Mammary epithelial cell (primary cell): ENCODE results near the gene MRPL43.

Experiments
- EZH2 ChIP-seq: IDR thresholded peaks from 2 replicates; pipeline ENCODE4 v1.6.1; 2012; ENCODE audit warnings: low read length, inconsistent platforms, borderline replicate concordance
- TF ChIP-seq, protein P1 (sequence below), 2 donors: IDR thresholded peaks in 1 of 2; conservative IDR thresholded peaks in 1 of 2; 2 replicates each; pipeline ENCODE4 v1.5.1; 2011 to 2012; ENCODE audit warnings: inconsistent platforms in 2 of 2, low read length in 2 of 2, mild to moderate bottlenecking in 2 of 2, control low read depth in 1 of 2, low read depth in 1 of 2; ENCODE audit not compliant: insufficient read depth in 1 of 2; ENCODE audit errors: extremely low read depth in 1 of 2

GRCh38 chr10:100966887-100967286 is 20.4 kb downstream of the MRPL43 start:
- TF ChIP-seq, protein P1, sequence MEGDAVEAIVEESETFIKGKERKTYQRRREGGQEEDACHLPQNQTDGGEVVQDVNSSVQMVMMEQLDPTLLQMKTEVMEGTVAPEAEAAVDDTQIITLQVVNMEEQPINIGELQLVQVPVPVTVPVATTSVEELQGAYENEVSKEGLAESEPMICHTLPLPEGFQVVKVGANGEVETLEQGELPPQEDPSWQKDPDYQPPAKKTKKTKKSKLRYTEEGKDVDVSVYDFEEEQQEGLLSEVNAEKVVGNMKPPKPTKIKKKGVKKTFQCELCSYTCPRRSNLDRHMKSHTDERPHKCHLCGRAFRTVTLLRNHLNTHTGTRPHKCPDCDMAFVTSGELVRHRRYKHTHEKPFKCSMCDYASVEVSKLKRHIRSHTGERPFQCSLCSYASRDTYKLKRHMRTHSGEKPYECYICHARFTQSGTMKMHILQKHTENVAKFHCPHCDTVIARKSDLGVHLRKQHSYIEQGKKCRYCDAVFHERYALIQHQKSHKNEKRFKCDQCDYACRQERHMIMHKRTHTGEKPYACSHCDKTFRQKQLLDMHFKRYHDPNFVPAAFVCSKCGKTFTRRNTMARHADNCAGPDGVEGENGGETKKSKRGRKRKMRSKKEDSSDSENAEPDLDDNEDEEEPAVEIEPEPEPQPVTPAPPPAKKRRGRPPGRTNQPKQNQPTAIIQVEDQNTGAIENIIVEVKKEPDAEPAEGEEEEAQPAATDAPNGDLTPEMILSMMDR (conservative IDR thresholded peaks at IDR 0.05 in 1 of 2, IDR thresholded peaks at IDR 0.05 in 1 of 2; ENCODE audit: extremely low read depth in 1 of 2, insufficient read depth in 1 of 2, low read depth in 1 of 2, low read length in 2 of 2) = no peak
- TF ChIP-seq EZH2 = no peak
